GM23338 (cell line): ENCODE measurements around the gene CCL24. TPM values are rescaled to one million over a fixed set of nuclear protein-coding genes. Genes with fewer than 3 reads are reported as not detected.
"Not testable (repeated sequence)": the region's sequence is repeated elsewhere in the genome, so short reads cannot be mapped to it uniquely, and the experiment has no call there.

ENCODE experiments used
- ATAC-seq: fragments of 200-7000 bp; cut with Tn5 transposase; 3 replicates; pipeline ENCODE4 v1.9.1; 2020
- DNase-seq: peaks from one replicate; pipeline ENCODE4 v3.0.0-alpha.2; 2015; ENCODE audit warnings: low spot score
- H2AFZ ChIP-seq: fragments of 200-600 bp; sonication (generic); 2 replicates; pipeline ENCODE4 v1.8.0; 2016; ENCODE audit warnings: antibody characterized with exemption, mild to moderate bottlenecking, moderate library complexity
- H3F3A ChIP-seq: fragments of 200-600 bp; sonication (generic); replicated peaks from 2 replicates; pipeline ENCODE4 v1.8.0; 2017; ENCODE audit warnings: antibody characterized with exemption, mixed run types, low read depth
- H3K27ac ChIP-seq: fragments of 200-600 bp; sonication (generic); 2 replicates; pipeline ENCODE4 v1.6.1; 2016; ENCODE audit warnings: low read depth
- H3K27me3 ChIP-seq: fragments of 200-600 bp; sonication (generic); 2 replicates; pipeline ENCODE4 v1.8.0; 2016; ENCODE audit warnings: mild to moderate bottlenecking, mixed run types, moderate library complexity; ENCODE audit not compliant: insufficient read depth
- H3K36me3 ChIP-seq: fragments of 200-600 bp; sonication (generic); 2 replicates; pipeline ENCODE4 v1.8.0; 2016; ENCODE audit warnings: mild to moderate bottlenecking; ENCODE audit not compliant: insufficient read depth
- H3K4me1 ChIP-seq: fragments of 200-600 bp; sonication (generic); 2 replicates; pipeline ENCODE4 v1.8.0; 2016; ENCODE audit warnings: mild to moderate bottlenecking, moderate library complexity; ENCODE audit not compliant: insufficient read depth
- H3K4me2 ChIP-seq: fragments of 200-600 bp; sonication (generic); 2 replicates; pipeline ENCODE4 v1.7.1; 2017; ENCODE audit warnings: mixed run types
- H3K4me3 ChIP-seq: fragments of 200-600 bp; sonication (generic); 2 replicates; pipeline ENCODE4 v1.6.1; 2016; ENCODE audit warnings: mixed run types
- H3K79me2 ChIP-seq: fragments of 200-600 bp; sonication (generic); replicated peaks from 2 replicates; pipeline ENCODE4 v1.8.0; 2017; ENCODE audit warnings: mild to moderate bottlenecking; ENCODE audit not compliant: insufficient read depth
- H3K9me2 ChIP-seq: fragments of 200-600 bp; sonication (generic); 2 replicates; pipeline ENCODE4 v1.8.0; 2017; ENCODE audit not compliant: insufficient read depth
- H4K20me1 ChIP-seq: fragments of 200-600 bp; sonication (generic); replicated peaks from 2 replicates; pipeline ENCODE4 v1.8.0; 2017; ENCODE audit warnings: mild to moderate bottlenecking; ENCODE audit not compliant: insufficient read depth
- H3K27ac Mint-ChIP-seq: 2 replicates; pipeline ENCODE4 v1.8.0; 2020; ENCODE audit warnings: inconsistent platforms, mild to moderate bottlenecking, moderate library complexity, mixed read lengths
- H3K27me3 Mint-ChIP-seq: 3 replicates; pipeline ENCODE4 v1.8.0; 2022; ENCODE audit warnings: low read depth, mild to moderate bottlenecking, moderate library complexity, mixed read lengths, inconsistent platforms; ENCODE audit not compliant: insufficient read depth, poor library complexity
- H3K36me3 Mint-ChIP-seq: 3 replicates; pipeline ENCODE4 v1.8.0; 2021; ENCODE audit warnings: low read depth, mild to moderate bottlenecking, inconsistent platforms, moderate library complexity, mixed read lengths
- H3K4me1 Mint-ChIP-seq: 3 replicates; pipeline ENCODE4 v1.8.0; 2020; ENCODE audit warnings: mild to moderate bottlenecking, inconsistent platforms, mixed read lengths
- H3K4me3 Mint-ChIP-seq: 3 replicates; pipeline ENCODE4 v1.8.0; 2021; ENCODE audit warnings: moderate library complexity, mild to moderate bottlenecking, inconsistent platforms, mixed read lengths
- H3K9me3 Mint-ChIP-seq: 3 replicates; pipeline ENCODE4 v1.8.0; 2020; ENCODE audit warnings: moderate library complexity, mild to moderate bottlenecking, inconsistent platforms, mixed read lengths
- CTCF ChIP-seq, 2 experiments: fragments of 200-600 bp in 1 of 2; sonication (generic) in 1 of 2; conservative IDR thresholded peaks; 2 replicates each; pipeline versions ENCODE4 v1.5.1 to v1.6.1; 2016 to 2017; ENCODE audit warnings: antibody characterized with exemption in 2 of 2, low read depth in 2 of 2, mild to moderate bottlenecking in 2 of 2, moderate library complexity in 1 of 2
- POLR2AphosphoS5 ChIP-seq: IDR thresholded peaks from 2 replicates; pipeline ENCODE4 v1.6.1; 2016; ENCODE audit warnings: antibody characterized with exemption, low read depth
- ZNF331 ChIP-seq: fragments of 250-450 bp; sonication (Bioruptor Pico); IDR thresholded peaks from 2 replicates; pipeline ENCODE4 v1.5.0; 2020; ENCODE audit warnings: low read depth, mild to moderate bottlenecking, moderate library complexity
- polyA plus RNA-seq: library from polyadenylated mRNA; unstranded; fragments of >200 nt; fragmentation: Nextera tagmentation; extraction: Ambion mirVana; gene quantifications from 2 replicates; pipeline ENCODE4 v1.2.1, GENCODE V29; 2016
- total RNA-seq: library from RNA; depleted of rRNA; stranded (reverse); fragments of >200 nt; shearing (Covaris generic); gene quantifications from 2 replicates; pipeline ENCODE4 v1.2.3, GENCODE V29; 2014
- TF ChIP-seq, protein P1 (sequence below): IDR thresholded peaks from 2 replicates; pipeline ENCODE4 v1.6.1; 2016; ENCODE audit warnings: antibody characterized with exemption

Gene CCL24
- total and polyA plus RNA-seq, 2 experiments from 2014 or later = not detected

GRCh38 chr7:75856536-75856935, 42.9 kb upstream of the CCL24 start:
- DNase-seq = no peak

GRCh38 chr7:75854813-75855345, 41.3 kb upstream of the CCL24 start:
- not testable (repeated sequence) for H3K27ac Mint-ChIP-seq, H2AFZ ChIP-seq, H3K36me3 Mint-ChIP-seq, H3K4me1 ChIP-seq, H3K4me2 ChIP-seq, H3K27ac ChIP-seq, ATAC-seq, H3F3A ChIP-seq, H3K27me3 Mint-ChIP-seq, H3K79me2 ChIP-seq, H3K27me3 ChIP-seq, H3K4me3 ChIP-seq, H3K4me1 Mint-ChIP-seq, H4K20me1 ChIP-seq, H3K36me3 ChIP-seq, H3K4me3 Mint-ChIP-seq, H3K9me3 Mint-ChIP-seq, H3K9me2 ChIP-seq, DNase-seq

More at GRCh38 chr7:75856536-75856935, 42.9 kb upstream of the CCL24 start:
- Histone ChIP-seq H3K4me2 (no peak overlapping the region), H3K4me1 (no peaks in the 10 kb centered on the region), H3K27me3 (no peaks in the 10 kb centered on the region), H3K36me3 (no peaks in the 10 kb centered on the region), H2AFZ (no peak overlapping the region), H3K4me3 (no peak overlapping the region), H3K79me2 (no peaks in the 10 kb centered on the region), H3K9me2 (no peaks in the 10 kb centered on the region), H3F3A (no peaks in the 10 kb centered on the region), H4K20me1 (no peaks in the 10 kb centered on the region), H3K27ac (no peak overlapping the region)
- peaks cover 2% of the 10 kb centered on the region for H3K27me3 Mint-ChIP-seq
- no peaks in the 10 kb centered on the region; the same call in 2 of the 3 replicates for H3K36me3 Mint-ChIP-seq
- H3K4me1 Mint-ChIP-seq = no peaks in the 10 kb centered on the region
- H3K27ac Mint-ChIP-seq = no peak overlapping the region
- no peak for ATAC-seq
- no peak for TF ChIP-seq POLR2AphosphoS5
- no peak for TF ChIP-seq ZNF331
- no peak overlapping the region for H3K4me3 Mint-ChIP-seq
- H3K9me3 Mint-ChIP-seq = peaks cover 2% of the 10 kb centered on the region; the same call in 1 of the 3 replicates

DNA sequence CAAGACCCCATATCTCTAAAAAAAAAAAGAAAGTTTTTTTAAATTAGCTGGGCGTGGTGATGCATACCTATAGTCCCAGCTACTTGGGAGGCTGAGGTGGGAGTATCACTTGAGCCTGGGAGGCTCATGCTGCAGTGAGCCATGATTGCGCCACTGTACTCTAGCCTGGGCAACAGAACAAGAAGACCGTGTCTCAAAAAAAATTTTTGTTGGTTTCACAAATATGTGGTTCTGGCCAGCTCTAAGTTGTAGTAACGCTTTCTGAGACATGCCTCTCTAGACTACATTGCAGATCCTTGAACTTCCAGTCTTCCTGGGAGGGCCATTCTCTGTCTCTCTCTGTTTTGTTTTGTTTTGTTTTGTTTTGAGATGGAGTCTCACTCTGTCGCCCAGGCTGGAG, 40.6 kb upstream of the CCL24 start:
- Histone ChIP-seq H3K27ac (no peak overlapping the region), H3K36me3 (no peaks in the 10 kb centered on the region), H2AFZ (no peak overlapping the region), H3F3A (no peaks in the 10 kb centered on the region), H3K4me1 (no peaks in the 10 kb centered on the region), H3K79me2 (no peaks in the 10 kb centered on the region), H4K20me1 (no peaks in the 10 kb centered on the region), H3K4me3 (no peak overlapping the region), H3K27me3 (no peaks in the 10 kb centered on the region), H3K9me2 (no peaks in the 10 kb centered on the region), H3K4me2 (no peak overlapping the region)
- Mint-ChIP-seq H3K4me3 (no peak overlapping the region), H3K36me3 (no peaks in the 10 kb centered on the region; the same call in 2 of the 3 replicates), H3K4me1 (no peaks in the 10 kb centered on the region), H3K27me3 (peaks cover 2% of the 10 kb centered on the region), H3K9me3 (peaks cover 2% of the 10 kb centered on the region; the same call in 1 of the 3 replicates), H3K27ac (no peak overlapping the region)
- DNase-seq (no peak), ATAC-seq (no peak)
- TF ChIP-seq, protein P1, sequence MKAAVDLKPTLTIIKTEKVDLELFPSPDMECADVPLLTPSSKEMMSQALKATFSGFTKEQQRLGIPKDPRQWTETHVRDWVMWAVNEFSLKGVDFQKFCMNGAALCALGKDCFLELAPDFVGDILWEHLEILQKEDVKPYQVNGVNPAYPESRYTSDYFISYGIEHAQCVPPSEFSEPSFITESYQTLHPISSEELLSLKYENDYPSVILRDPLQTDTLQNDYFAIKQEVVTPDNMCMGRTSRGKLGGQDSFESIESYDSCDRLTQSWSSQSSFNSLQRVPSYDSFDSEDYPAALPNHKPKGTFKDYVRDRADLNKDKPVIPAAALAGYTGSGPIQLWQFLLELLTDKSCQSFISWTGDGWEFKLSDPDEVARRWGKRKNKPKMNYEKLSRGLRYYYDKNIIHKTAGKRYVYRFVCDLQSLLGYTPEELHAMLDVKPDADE = no peak
- no peak for TF ChIP-seq CTCF (conservative IDR thresholded peaks at IDR 0.05; ENCODE audit: low read depth in 2 of 2)
